ENCODE data around the gene ECHDC1.

- no peak for TF ChIP-seq CTCF (IDR thresholded peaks at IDR 0.05)
- TF ChIP-seq POLR2A (IDR thresholded peaks at IDR 0.05): no peak
These were observed 3.8 kb upstream of the ECHDC1 start for GRCh38 chr6:127347178-127347577.
